Astrocyte of the spinal cord (primary cell): ENCODE data around the gene KLK3.

Experiments
- DNase-seq: peaks from one replicate; pipeline ENCODE4 v3.0.0; 2011; ENCODE audit warnings: low read depth, low spot score
- H3K4me3 ChIP-seq: 2 replicates; pipeline ENCODE4 v1.5.1; 2011; ENCODE audit warnings: low read depth, mild to moderate bottlenecking, low read length, moderate library complexity
- in situ Hi-C: cut with HindIII; loops from 2 replicates; pipeline ENCODE4 v1.10.0; 2017; ENCODE audit warnings: low sequenced_read_pairs
- TF ChIP-seq, protein P1 (sequence below): IDR thresholded peaks from 2 replicates; pipeline ENCODE4 v1.5.1; 2012; ENCODE audit warnings: low read depth, mild to moderate bottlenecking, low read length, inconsistent platforms

Gene KLK3

DNA sequence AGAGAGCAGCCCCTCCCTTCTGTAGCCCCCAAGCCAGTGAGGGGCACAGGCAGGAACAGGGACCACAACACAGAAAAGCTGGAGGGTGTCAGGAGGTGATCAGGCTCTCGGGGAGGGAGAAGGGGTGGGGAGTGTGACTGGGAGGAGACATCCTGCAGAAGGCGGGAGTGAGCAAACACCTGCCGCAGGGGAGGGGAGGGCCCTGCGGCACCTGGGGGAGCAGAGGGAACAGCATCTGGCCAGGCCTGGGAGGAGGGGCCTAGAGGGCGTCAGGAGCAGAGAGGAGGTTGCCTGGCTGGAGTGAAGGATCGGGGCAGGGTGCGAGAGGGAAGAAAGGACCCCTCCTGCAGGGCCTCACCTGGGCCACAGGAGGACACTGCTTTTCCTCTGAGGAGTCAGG is 4.2 kb downstream of the KLK3 start:
- TF ChIP-seq, protein P1, sequence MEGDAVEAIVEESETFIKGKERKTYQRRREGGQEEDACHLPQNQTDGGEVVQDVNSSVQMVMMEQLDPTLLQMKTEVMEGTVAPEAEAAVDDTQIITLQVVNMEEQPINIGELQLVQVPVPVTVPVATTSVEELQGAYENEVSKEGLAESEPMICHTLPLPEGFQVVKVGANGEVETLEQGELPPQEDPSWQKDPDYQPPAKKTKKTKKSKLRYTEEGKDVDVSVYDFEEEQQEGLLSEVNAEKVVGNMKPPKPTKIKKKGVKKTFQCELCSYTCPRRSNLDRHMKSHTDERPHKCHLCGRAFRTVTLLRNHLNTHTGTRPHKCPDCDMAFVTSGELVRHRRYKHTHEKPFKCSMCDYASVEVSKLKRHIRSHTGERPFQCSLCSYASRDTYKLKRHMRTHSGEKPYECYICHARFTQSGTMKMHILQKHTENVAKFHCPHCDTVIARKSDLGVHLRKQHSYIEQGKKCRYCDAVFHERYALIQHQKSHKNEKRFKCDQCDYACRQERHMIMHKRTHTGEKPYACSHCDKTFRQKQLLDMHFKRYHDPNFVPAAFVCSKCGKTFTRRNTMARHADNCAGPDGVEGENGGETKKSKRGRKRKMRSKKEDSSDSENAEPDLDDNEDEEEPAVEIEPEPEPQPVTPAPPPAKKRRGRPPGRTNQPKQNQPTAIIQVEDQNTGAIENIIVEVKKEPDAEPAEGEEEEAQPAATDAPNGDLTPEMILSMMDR: no peak
- H3K4me3 ChIP-seq: no peak overlapping the region
- no peak for DNase-seq
- in situ Hi-C loops: no loop called here

DNA sequence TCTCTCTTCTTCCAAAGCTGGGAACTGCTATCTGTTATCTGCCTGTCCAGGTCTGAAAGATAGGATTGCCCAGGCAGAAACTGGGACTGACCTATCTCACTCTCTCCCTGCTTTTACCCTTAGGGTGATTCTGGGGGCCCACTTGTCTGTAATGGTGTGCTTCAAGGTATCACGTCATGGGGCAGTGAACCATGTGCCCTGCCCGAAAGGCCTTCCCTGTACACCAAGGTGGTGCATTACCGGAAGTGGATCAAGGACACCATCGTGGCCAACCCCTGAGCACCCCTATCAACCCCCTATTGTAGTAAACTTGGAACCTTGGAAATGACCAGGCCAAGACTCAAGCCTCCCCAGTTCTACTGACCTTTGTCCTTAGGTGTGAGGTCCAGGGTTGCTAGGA is 5.1 kb downstream of the KLK3 start:
- TF ChIP-seq, protein P1: no peak
- in situ Hi-C loops: no loop called here
- H3K4me3 ChIP-seq: no peak overlapping the region
- no peak for DNase-seq

DNA sequence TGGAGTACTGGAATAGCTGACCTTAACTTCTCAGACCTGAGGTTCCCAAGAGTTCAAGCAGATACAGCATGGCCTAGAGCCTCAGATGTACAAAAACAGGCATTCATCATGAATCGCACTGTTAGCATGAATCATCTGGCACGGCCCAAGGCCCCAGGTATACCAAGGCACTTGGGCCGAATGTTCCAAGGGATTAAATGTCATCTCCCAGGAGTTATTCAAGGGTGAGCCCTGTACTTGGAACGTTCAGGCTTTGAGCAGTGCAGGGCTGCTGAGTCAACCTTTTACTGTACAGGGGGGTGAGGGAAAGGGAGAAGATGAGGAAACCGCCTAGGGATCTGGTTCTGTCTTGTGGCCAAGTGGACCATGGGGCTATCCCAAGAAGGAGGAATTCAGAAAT is 6.3 kb downstream of the KLK3 start:
- in situ Hi-C loops: no loop called here
- H3K4me3 ChIP-seq: no peak overlapping the region
- no peak for DNase-seq
- TF ChIP-seq, protein P1: no peak

DNA sequence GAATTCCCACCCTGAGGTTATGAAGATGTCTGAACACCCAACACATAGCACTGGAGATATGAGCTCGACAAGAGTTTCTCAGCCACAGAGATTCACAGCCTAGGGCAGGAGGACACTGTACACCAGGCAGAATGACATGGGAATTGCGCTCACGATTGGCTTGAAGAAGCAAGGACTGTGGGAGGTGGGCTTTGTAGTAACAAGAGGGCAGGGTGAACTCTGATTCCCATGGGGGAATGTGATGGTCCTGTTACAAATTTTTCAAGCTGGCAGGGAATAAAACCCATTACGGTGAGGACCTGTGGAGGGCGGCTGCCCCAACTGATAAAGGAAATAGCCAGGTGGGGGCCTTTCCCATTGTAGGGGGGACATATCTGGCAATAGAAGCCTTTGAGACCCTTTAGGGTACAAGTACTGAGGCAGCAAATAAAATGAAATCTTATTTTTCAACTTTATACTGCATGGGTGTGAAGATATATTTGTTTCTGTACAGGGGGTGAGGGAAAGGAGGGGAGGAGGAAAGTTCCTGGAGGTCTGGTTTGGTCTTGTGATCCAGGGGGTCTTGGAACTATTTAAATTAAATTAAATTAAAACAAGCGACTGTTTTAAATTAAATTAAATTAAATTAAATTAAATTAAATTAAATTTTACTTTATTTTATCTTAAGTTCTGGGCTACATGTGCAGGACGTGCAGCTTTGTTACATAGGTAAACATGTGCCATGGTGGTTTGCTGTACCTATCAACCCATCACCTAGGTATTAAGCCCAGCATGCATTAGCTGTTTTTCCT is 7.0 kb downstream of the KLK3 start:
- no peak for DNase-seq
- TF ChIP-seq, protein P1: no peak

DNA sequence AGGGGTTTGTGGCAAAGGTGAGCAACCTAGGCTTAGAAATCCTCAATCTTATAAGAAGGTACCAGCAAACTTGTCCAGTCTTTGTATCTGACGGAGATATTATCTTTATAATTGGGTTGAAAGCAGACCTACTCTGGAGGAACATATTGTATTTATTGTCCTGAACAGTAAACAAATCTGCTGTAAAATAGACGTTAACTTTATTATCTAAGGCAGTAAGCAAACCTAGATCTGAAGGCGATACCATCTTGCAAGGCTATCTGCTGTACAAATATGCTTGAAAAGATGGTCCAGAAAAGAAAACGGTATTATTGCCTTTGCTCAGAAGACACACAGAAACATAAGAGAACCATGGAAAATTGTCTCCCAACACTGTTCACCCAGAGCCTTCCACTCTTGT is 14.8 kb downstream of the KLK3 start:
- no peak overlapping the region for H3K4me3 ChIP-seq
- in situ Hi-C loops: no loop called here
- TF ChIP-seq, protein P1: no peak
- no peak for DNase-seq

More for the DNA sequence above, 7.0 kb downstream of the KLK3 start:
- no peak overlapping the region for H3K4me3 ChIP-seq
- in situ Hi-C loops: no loop called here

DNA sequence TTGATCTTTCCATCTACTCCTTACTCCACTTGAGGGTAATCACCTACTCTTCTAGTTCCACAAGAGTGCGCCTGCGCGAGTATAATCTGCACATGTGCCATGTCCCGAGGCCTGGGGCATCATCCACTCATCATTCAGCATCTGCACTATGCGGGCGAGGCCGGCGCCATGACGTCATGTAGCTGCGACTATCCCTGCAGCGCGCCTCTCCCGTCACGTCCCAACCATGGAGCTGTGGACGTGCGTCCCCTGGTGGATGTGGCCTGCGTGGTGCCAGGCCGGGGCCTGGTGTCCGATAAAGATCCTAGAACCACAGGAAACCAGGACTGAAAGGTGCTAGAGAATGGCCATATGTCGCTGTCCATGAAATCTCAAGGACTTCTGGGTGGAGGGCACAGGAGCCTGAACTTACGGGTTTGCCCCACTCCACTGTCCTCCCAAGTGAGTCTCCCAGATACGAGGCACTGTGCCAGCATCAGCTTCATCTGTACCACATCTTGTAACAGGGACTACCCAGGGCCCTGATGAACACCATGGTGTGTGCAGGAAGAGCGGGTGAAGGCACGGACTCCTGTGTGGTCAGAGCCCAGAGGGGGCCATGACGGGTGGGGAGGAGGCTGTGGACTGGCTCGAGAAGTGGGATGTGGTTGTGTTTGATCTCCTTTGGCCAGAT is 15.8 kb downstream of the KLK3 start:
- H3K4me3 ChIP-seq: no peak overlapping the region
- no peak for DNase-seq
- in situ Hi-C loops: no loop called here
- TF ChIP-seq, protein P1: no peak
